Upper lobe of left lung (tissue), 4 donors: ENCODE data around the gene COL8A1.

Source experiments
- POLR2A ChIP-seq, 4 donors: fragments of 450-650 bp; IDR thresholded peaks; one replicate each; pipeline ENCODE4 v1.5.1; 2016 to 2017; ENCODE audit warnings: antibody characterized with exemption in 4 of 4, mild to moderate bottlenecking in 2 of 4
- TF ChIP-seq, protein P1 (sequence below), 6 experiments: fragments of 450-650 bp in 4 of 6; fragments of 200-600 bp in 2 of 6; sonication (generic) in 2 of 6; IDR thresholded peaks; one replicate each; pipeline ENCODE4 v1.5.1; 2016 to 2019; ENCODE audit warnings: antibody characterized with exemption in 6 of 6

DNA sequence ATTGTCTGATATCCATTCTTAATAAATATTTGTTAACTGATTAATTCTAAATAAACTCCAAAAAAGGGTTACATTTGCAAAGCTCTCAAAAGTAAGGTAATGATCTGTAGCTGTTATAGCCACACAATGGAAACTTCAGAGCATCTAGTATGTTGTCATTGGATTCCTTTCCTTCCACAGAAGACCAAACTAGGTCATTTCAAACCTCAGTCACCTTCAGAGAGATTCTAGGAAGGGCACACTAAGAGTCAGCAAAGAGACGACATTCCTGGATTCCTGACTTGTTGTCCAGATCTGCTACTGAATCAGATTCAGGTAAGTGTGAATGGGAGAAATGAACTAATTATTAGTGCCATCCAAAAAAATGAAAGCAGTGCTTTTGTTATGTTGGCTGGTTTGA lies 3.0 kb upstream of the COL8A1 start:
- TF ChIP-seq POLR2A (IDR thresholded peaks at IDR 0.05) = no peak
- TF ChIP-seq, protein P1, sequence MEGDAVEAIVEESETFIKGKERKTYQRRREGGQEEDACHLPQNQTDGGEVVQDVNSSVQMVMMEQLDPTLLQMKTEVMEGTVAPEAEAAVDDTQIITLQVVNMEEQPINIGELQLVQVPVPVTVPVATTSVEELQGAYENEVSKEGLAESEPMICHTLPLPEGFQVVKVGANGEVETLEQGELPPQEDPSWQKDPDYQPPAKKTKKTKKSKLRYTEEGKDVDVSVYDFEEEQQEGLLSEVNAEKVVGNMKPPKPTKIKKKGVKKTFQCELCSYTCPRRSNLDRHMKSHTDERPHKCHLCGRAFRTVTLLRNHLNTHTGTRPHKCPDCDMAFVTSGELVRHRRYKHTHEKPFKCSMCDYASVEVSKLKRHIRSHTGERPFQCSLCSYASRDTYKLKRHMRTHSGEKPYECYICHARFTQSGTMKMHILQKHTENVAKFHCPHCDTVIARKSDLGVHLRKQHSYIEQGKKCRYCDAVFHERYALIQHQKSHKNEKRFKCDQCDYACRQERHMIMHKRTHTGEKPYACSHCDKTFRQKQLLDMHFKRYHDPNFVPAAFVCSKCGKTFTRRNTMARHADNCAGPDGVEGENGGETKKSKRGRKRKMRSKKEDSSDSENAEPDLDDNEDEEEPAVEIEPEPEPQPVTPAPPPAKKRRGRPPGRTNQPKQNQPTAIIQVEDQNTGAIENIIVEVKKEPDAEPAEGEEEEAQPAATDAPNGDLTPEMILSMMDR (IDR thresholded peaks at IDR 0.05) = no peak
